Neural cell (in vitro differentiated cells): Measurements from ENCODE around the gene NFYB.

Source experiments
- CTCF ChIP-seq: fragments of 450-650 bp; IDR thresholded peaks from 2 replicates; pipeline ENCODE4 v1.5.1; 2014; ENCODE audit warnings: antibody characterized with exemption, mild to moderate bottlenecking, moderate library complexity; ENCODE audit not compliant: poor library complexity, severe bottlenecking
- EP300 ChIP-seq: fragments of 450-650 bp; conservative IDR thresholded peaks from 2 replicates; pipeline ENCODE4 v1.6.1; 2014; ENCODE audit warnings: antibody characterized with exemption, mild to moderate bottlenecking, moderate library complexity; ENCODE audit not compliant: poor library complexity, severe bottlenecking
- EZH2 ChIP-seq: fragments of 200-600, 300-800 bp; shearing (Covaris generic), sonication (generic); IDR thresholded peaks from 2 replicates; pipeline ENCODE4 v1.6.1; 2014; ENCODE audit warnings: antibody characterized with exemption, low read length, borderline replicate concordance, mild to moderate bottlenecking; ENCODE audit not compliant: insufficient read depth, poor library complexity, severe bottlenecking
- MXI1 ChIP-seq: fragments of 450-650 bp; conservative IDR thresholded peaks from 2 replicates; pipeline ENCODE4 v1.6.1; 2014; ENCODE audit warnings: antibody characterized with exemption, mild to moderate bottlenecking; ENCODE audit not compliant: poor library complexity, severe bottlenecking
- POLR2AphosphoS5 ChIP-seq: IDR thresholded peaks from 2 replicates; pipeline ENCODE4 v1.6.1; 2012
- RAD21 ChIP-seq: fragments of 450-650 bp; conservative IDR thresholded peaks from 2 replicates; pipeline ENCODE4 v1.6.1; 2014; ENCODE audit warnings: antibody characterized with exemption, mild to moderate bottlenecking, moderate library complexity
- REST ChIP-seq: IDR thresholded peaks from 2 replicates; pipeline ENCODE4 v1.6.1; 2012; ENCODE audit warnings: borderline replicate concordance
- SMC3 ChIP-seq: fragments of 450-650 bp; conservative IDR thresholded peaks from 2 replicates; pipeline ENCODE4 v1.6.1; 2014; ENCODE audit warnings: antibody characterized with exemption, mild to moderate bottlenecking, moderate library complexity; ENCODE audit not compliant: poor library complexity
- TAF1 ChIP-seq: IDR thresholded peaks from 2 replicates; pipeline ENCODE4 v1.6.1; 2012; ENCODE audit warnings: low read depth

- TF ChIP-seq CTCF = no peak
- TF ChIP-seq RAD21 = no peak
- TF ChIP-seq REST = no peak
- no peak for TF ChIP-seq TAF1
- no peak for TF ChIP-seq EZH2
- TF ChIP-seq EP300 = no peak
- TF ChIP-seq POLR2AphosphoS5 = no peak
- no peak for TF ChIP-seq MXI1
- TF ChIP-seq SMC3 = no peak
These were observed 54.1 kb downstream of the NFYB start for GRCh38 chr12:104083769-104084475.
